H1 (cell line): ENCODE results near the gene PDE1A. TPM values are rescaled to one million over a fixed set of nuclear protein-coding genes. Genes with fewer than 3 reads are reported as not detected.

ENCODE experiments used
- HDAC2 ChIP-seq, 2 experiments: fragments of 300-600 bp in 1 of 2; sonication (generic) in 1 of 2; IDR thresholded peaks; 2 replicates each; pipeline ENCODE4 v1.6.1; 2011 to 2012; ENCODE audit warnings: low read depth in 2 of 2, low read length in 2 of 2, mild to moderate bottlenecking in 2 of 2, moderate library complexity in 2 of 2, borderline replicate concordance in 1 of 2, inconsistent platforms in 1 of 2
- JUN ChIP-seq: IDR thresholded peaks from 2 replicates; pipeline ENCODE4 v1.6.1; 2011; ENCODE audit warnings: low read depth, mild to moderate bottlenecking, improper control_type of control experiment, low read length
- RXRA ChIP-seq: IDR thresholded peaks from 2 replicates; pipeline ENCODE4 v1.6.1; 2011; ENCODE audit warnings: low read depth, mild to moderate bottlenecking, low read length, moderate library complexity; ENCODE audit not compliant: insufficient read depth
- polyA plus RNA-seq, 7 experiments: library from polyadenylated mRNA; depleted of rRNA in 3 of 7; stranded (reverse) in 5 of 7; unstranded in 2 of 7; fragments of >200 nt in 5 of 7; fragments of 200-250 nt in 2 of 7; gene quantifications; 1 replicate in 5 of 7; 2 replicates in 1 of 7; 4 replicates in 1 of 7; pipeline versions ENCODE4 v1.2.1 to v1.2.3, GENCODE V29; 2011 to 2013; ENCODE audit warnings: missing spikeins in 2 of 7, mixed read lengths in 2 of 7
- total RNA-seq: library from RNA; stranded (reverse); fragmentation: NEBNext Ultra II Directional; extraction: Animal tissue kit (Norgen Biotek cat#: 25700); gene quantifications from 2 replicates; pipeline ENCODE4 v1.2.1, GENCODE V29; 2021
- TF ChIP-seq, protein P1 (sequence below), 3 experiments: IDR thresholded peaks; 1 replicate in 2 of 3; 2 replicates in 1 of 3; pipeline versions ENCODE4 v1.5.1 to v1.6.1; 2011; ENCODE audit warnings: low read length in 3 of 3, mild to moderate bottlenecking in 3 of 3, inconsistent platforms in 2 of 3, low read depth in 1 of 3, moderate library complexity in 1 of 3; ENCODE audit not compliant: insufficient read depth in 1 of 3; ENCODE audit errors: control extremely low read depth in 1 of 3

The PDE1A gene
- total and polyA plus RNA-seq, 2 of the 8 experiments (the other 6 are each of a cell fraction or from before 2014, with no cell fraction given): 0.34 TPM; not detected in 1

DNA sequence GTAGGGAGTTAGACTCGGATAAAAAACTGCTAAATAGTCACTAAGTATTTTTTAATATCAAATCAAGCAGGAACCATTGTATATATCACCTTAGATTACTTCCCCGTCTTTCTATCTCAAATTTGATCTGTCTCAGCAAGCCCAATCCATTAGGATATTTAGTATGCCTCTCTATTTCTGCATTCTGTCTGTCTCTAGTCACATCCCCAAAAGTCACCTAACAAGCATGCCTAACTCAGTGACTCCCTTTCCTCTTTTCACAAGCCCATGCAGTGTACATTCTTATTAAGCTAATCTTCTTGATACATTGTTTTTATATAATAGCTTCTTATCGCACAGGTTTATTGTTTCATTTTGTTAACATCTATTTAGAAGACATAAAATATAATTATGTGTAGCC is 57.8 kb downstream of the PDE1A start (continued):
- TF ChIP-seq RXRA (no peak), JUN (no peak), HDAC2 (IDR thresholded peaks at IDR 0.05; ENCODE audit: borderline replicate concordance in 1 of 2, low read depth in 2 of 2, low read length in 2 of 2) (no peak)
- TF ChIP-seq, protein P1, sequence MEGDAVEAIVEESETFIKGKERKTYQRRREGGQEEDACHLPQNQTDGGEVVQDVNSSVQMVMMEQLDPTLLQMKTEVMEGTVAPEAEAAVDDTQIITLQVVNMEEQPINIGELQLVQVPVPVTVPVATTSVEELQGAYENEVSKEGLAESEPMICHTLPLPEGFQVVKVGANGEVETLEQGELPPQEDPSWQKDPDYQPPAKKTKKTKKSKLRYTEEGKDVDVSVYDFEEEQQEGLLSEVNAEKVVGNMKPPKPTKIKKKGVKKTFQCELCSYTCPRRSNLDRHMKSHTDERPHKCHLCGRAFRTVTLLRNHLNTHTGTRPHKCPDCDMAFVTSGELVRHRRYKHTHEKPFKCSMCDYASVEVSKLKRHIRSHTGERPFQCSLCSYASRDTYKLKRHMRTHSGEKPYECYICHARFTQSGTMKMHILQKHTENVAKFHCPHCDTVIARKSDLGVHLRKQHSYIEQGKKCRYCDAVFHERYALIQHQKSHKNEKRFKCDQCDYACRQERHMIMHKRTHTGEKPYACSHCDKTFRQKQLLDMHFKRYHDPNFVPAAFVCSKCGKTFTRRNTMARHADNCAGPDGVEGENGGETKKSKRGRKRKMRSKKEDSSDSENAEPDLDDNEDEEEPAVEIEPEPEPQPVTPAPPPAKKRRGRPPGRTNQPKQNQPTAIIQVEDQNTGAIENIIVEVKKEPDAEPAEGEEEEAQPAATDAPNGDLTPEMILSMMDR (IDR thresholded peaks at IDR 0.05; ENCODE audit: control extremely low read depth in 1 of 3, insufficient read depth in 1 of 3, low read depth in 1 of 3, low read length in 3 of 3): no peak
